Keratinocyte (primary cell): ENCODE measurements around the gene PPFIA3. TPM values are rescaled to one million over a fixed set of nuclear protein-coding genes. Genes with fewer than 3 reads are reported as not detected.

Source experiments
- DNase-seq: peaks from one replicate; pipeline ENCODE4 v3.0.0-alpha.2; 2011; ENCODE audit warnings: low read depth, missing footprints, low spot score
- FAIRE-seq: peaks from 2 replicates; lab custom pipeline; 2011; peaks lifted over from hg19 to GRCh38; lab: Jason Lieb, UNC
- H2AFZ ChIP-seq: 2 replicates; pipeline ENCODE4 v1.6.0; 2012; ENCODE audit warnings: low read length, control low read depth, inconsistent platforms; ENCODE audit not compliant: control insufficient read depth
- H3K27ac ChIP-seq: 2 replicates; pipeline ENCODE4 v1.5.1; 2011; ENCODE audit warnings: low read length; ENCODE audit not compliant: control insufficient read depth, insufficient read depth
- H3K27me3 ChIP-seq: 3 replicates; pipeline ENCODE4 v1.6.0; 2011; ENCODE audit warnings: low read length; ENCODE audit not compliant: control insufficient read depth, insufficient read depth; ENCODE audit errors: extremely low read depth
- H3K36me3 ChIP-seq, 2 experiments: 2 replicates in 1 of 2; 3 replicates in 1 of 2; pipeline ENCODE4 v1.5.1; 2011; ENCODE audit warnings: low read length in 2 of 2, mild to moderate bottlenecking in 1 of 2; ENCODE audit not compliant: control insufficient read depth in 2 of 2, insufficient read depth in 2 of 2; ENCODE audit errors: extremely low read depth in 1 of 2
- H3K4me1 ChIP-seq: 3 replicates; pipeline ENCODE4 v1.5.1; 2011; ENCODE audit warnings: low read length; ENCODE audit not compliant: control insufficient read depth, insufficient read depth; ENCODE audit errors: extremely low read depth
- H3K4me2 ChIP-seq: 3 replicates; pipeline ENCODE4 v1.6.0; 2011; ENCODE audit warnings: low read depth, low read length; ENCODE audit not compliant: control insufficient read depth, insufficient read depth; ENCODE audit errors: extremely low read depth
- H3K4me3 ChIP-seq, 3 experiments: fragments of 200-600 bp in 1 of 3; sonication (generic) in 1 of 3; 2 replicates in 2 of 3; 3 replicates in 1 of 3; pipeline ENCODE4 v1.5.1; 2011 to 2016; ENCODE audit warnings: low read length in 3 of 3, mild to moderate bottlenecking in 3 of 3, control low read depth in 2 of 3, inconsistent platforms in 1 of 3, low read depth in 1 of 3, mixed read lengths in 1 of 3, mixed run types in 1 of 3, moderate library complexity in 1 of 3; ENCODE audit not compliant: control insufficient read depth in 2 of 3, insufficient read depth in 2 of 3; ENCODE audit errors: extremely low read depth in 1 of 3
- H3K79me2 ChIP-seq: 2 replicates; pipeline ENCODE4 v1.6.0; 2012; ENCODE audit warnings: low read length; ENCODE audit not compliant: control insufficient read depth, insufficient read depth
- H3K9ac ChIP-seq: 3 replicates; pipeline ENCODE4 v1.6.0; 2011; ENCODE audit warnings: low read length; ENCODE audit not compliant: control insufficient read depth, insufficient read depth; ENCODE audit errors: extremely low read depth
- H3K9me1 ChIP-seq: 3 replicates; pipeline ENCODE4 v1.6.0; 2011; ENCODE audit warnings: low read length; ENCODE audit not compliant: control insufficient read depth, insufficient read depth; ENCODE audit errors: extremely low read depth
- H3K9me3 ChIP-seq: 2 replicates; pipeline ENCODE4 v1.5.1; 2012; ENCODE audit warnings: low read depth, low read length; ENCODE audit not compliant: control insufficient read depth
- H4K20me1 ChIP-seq: 3 replicates; pipeline ENCODE4 v1.6.0; 2011; ENCODE audit warnings: low read length; ENCODE audit not compliant: control insufficient read depth, insufficient read depth; ENCODE audit errors: extremely low read depth
- EZH2 ChIP-seq: IDR thresholded peaks from one replicate; pipeline ENCODE4 v1.6.1; 2012; ENCODE audit warnings: inconsistent platforms, mild to moderate bottlenecking, low read length, moderate library complexity
- dilution Hi-C: fragments of 300-500 bp; cut with MboI; formaldehyde crosslinking; loops from one replicate; pipeline ENCODE4 v1.7.0; 2020; ENCODE audit warnings: low sequenced_read_pairs; ENCODE audit not compliant: extremely low pct_ligation_motif_present
- polyA plus RNA-seq, 5 experiments: library from polyadenylated mRNA; depleted of rRNA in 3 of 5; stranded (reverse) in 3 of 5; stranded (forward) in 1 of 5; unstranded in 1 of 5; fragments of >200 nt; gene quantifications; 1 replicate in 1 of 5; 2 replicates in 3 of 5; 3 replicates in 1 of 5; pipeline versions ENCODE4 v1.2.1 to v1.2.3, GENCODE V29; 2011 to 2012; ENCODE audit warnings: missing spikeins in 2 of 5, low read depth in 1 of 5, low replicate concordance in 1 of 5
- TF ChIP-seq, protein P1 (sequence below), 3 experiments: IDR thresholded peaks in 1 of 3; conservative IDR thresholded peaks in 1 of 3; optimal IDR thresholded peaks in 1 of 3; 2 replicates in 2 of 3; 3 replicates in 1 of 3; pipeline versions ENCODE3 to v1.5.1; 2011; ENCODE audit warnings: low read length in 3 of 3, mild to moderate bottlenecking in 3 of 3, moderate library complexity in 2 of 3, control low read depth in 1 of 3, inconsistent platforms in 1 of 3; ENCODE audit not compliant: insufficient read depth in 2 of 3; ENCODE audit errors: extremely low read depth in 1 of 3

The PPFIA3 gene
- polyA plus RNA-seq, 1 donor (not counting 4 experiments of a cell fraction or from before 2014, with no cell fraction given), result 3.0 TPM

DNA sequence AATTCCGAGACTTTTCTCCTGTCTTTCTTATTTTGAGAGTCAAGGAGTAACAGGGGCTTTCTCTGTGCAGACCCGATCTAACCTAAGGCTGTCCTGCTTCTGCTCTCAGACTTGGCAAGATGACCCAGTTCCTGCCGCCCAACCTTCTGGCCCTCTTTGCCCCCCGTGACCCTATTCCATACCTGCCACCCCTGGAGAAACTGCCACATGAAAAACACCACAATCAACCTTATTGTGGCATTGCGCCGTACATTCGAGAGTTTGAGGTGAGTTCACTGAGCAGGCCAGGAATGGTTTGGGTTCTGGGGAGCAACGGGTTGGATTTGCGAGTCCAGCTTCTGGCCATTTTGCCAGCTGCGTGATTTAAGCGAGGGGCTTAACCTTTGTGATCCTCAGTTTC lies 33.0 kb upstream of the PPFIA3 start:
- Histone ChIP-seq H3K4me3 (peak overlapping the region; percentile 39 to 88 (median 75)), H3K4me2 (peak overlapping the region; percentile 84), H3K27ac (peak overlapping the region; percentile 83), H3K9me3 (no peaks in the 10 kb centered on the region), H3K36me3 (peaks cover 18 to 31% of the 10 kb centered on the region in 2 experiments), H3K79me2 (peaks cover 56% of the 10 kb centered on the region), H3K9ac (peak overlapping the region; percentile 91), H2AFZ (no peak overlapping the region), H4K20me1 (peaks cover 23% of the 10 kb centered on the region), H3K9me1 (no peaks in the 10 kb centered on the region), H3K4me1 (peaks cover 16% of the 10 kb centered on the region), H3K27me3 (no peaks in the 10 kb centered on the region)
- dilution Hi-C loops, result no loop called here
- TF ChIP-seq, protein P1, sequence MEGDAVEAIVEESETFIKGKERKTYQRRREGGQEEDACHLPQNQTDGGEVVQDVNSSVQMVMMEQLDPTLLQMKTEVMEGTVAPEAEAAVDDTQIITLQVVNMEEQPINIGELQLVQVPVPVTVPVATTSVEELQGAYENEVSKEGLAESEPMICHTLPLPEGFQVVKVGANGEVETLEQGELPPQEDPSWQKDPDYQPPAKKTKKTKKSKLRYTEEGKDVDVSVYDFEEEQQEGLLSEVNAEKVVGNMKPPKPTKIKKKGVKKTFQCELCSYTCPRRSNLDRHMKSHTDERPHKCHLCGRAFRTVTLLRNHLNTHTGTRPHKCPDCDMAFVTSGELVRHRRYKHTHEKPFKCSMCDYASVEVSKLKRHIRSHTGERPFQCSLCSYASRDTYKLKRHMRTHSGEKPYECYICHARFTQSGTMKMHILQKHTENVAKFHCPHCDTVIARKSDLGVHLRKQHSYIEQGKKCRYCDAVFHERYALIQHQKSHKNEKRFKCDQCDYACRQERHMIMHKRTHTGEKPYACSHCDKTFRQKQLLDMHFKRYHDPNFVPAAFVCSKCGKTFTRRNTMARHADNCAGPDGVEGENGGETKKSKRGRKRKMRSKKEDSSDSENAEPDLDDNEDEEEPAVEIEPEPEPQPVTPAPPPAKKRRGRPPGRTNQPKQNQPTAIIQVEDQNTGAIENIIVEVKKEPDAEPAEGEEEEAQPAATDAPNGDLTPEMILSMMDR (optimal IDR thresholded peaks at IDR 0.05 in 1 of 3, IDR thresholded peaks at IDR 0.05 in 1 of 3, conservative IDR thresholded peaks at IDR 0.05 in 1 of 3; ENCODE audit: extremely low read depth in 1 of 3, insufficient read depth in 2 of 3, low read length in 3 of 3), result no peak
- TF ChIP-seq EZH2, result no peak
- DNase-seq (no peak), FAIRE-seq (no peak)

DNA sequence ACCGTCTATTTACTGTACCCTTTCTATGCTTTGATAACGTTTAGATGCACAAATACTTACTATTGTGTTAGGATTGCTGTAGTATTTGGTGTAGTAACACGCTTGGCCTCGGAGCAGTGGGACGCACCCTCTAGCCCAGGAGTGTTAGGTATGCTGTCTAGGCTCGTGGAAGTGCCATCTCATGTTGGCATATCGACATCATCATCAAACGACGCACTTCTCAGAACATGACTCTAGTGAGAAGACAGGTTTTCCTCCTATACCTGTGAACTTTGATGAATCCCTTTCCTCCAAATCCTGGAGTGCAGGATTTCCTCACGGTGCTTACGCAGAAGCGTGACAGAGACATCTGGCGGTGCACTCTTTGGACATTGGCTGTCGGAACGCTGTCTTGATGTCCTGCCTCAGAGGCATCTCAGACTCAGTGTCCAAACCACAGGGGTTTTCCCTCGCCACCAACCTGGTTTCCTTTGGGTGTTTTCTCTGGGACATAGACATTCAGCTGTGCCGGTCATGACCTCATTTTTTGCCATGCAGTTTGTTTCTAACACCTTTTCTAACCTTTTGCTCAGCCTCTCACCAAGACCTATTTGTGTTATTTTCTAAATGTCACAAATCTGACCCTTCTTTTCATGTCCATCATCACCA lies 27.8 kb upstream of the PPFIA3 start:
- TF ChIP-seq EZH2, result no peak
- TF ChIP-seq, protein P1 (optimal IDR thresholded peaks at IDR 0.05 in 1 of 3, IDR thresholded peaks at IDR 0.05 in 1 of 3, conservative IDR thresholded peaks at IDR 0.05 in 1 of 3; ENCODE audit: extremely low read depth in 1 of 3, insufficient read depth in 2 of 3, low read length in 3 of 3), result no peak
- Histone ChIP-seq H3K9ac (no peak overlapping the region), H3K9me1 (no peaks in the 10 kb centered on the region), H3K27me3 (no peaks in the 10 kb centered on the region), H3K4me1 (peaks cover 9% of the 10 kb centered on the region), H3K79me2 (peaks cover 82% of the 10 kb centered on the region), H3K9me3 (no peaks in the 10 kb centered on the region), H3K4me2 (no peak overlapping the region), H4K20me1 (peaks cover 30% of the 10 kb centered on the region), H2AFZ (no peak overlapping the region), H3K27ac (no peak overlapping the region), H3K4me3 (no peak overlapping the region), H3K36me3 (peaks cover 32 to 55% of the 10 kb centered on the region in 2 experiments)
- DNase-seq (no peak), FAIRE-seq (no peak)
- dilution Hi-C loops, result no loop called here
